A549 (cell line): Measurements from ENCODE around the gene ST6GALNAC4.

Source experiments
- CTCF ChIP-seq: fragments of >200 bp; sonication (Bioruptor Twin); formaldehyde crosslinking; IDR thresholded peaks from 3 replicates; pipeline ENCODE4 v1.5.1; 2016
- POLR2A ChIP-seq: IDR thresholded peaks from 2 replicates; pipeline ENCODE4 v1.6.1; 2012; ENCODE audit warnings: mild to moderate bottlenecking, low read length

DNA sequence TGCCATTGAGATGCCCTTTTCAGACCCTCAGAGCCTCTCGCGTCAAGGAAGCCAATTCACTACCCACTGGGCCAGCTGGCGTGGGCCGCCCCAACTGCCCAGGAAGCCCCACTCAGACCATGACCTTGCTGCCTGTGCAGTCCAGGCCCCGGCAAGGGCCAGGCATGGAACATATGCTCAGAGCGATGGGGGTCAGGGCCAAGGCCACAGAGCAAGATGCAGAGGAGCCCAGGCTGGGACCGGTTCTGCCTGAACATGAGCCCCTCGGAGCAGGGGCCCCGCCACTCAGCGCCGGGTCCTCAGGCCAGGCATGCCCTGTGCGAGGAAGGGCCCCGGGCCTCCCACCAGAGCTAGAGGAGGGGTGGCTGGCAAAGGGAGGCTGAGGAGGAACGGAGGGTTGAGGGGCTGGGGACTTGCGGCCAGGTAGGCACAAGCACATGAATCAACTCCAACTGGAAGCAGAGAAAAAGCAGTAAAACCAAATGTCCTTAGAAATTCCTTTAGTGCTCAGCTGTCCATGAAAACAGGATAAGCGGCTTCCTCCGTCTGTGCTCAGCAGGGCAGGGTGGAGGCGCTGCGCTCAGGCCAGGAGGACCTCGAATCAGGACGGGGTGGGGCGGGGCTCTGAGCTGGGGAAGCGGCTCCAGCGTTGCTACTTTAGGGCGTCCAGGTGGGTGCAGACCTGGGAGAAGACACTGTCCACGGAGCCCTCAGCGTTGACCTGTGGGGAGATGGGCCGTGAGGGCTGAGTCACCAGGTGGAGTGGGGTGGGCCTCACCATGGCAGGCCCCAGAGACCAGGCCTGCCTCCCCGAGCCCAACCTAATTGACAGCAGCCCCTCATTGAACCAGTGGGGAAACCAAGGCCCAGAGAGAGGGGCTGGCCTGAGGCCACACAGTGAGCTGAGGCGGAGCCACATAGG is 49.2 kb downstream of the ST6GALNAC4 start:
- TF ChIP-seq POLR2A, result no peak
- no peak for TF ChIP-seq CTCF
